HG03460 (cell line): ENCODE measurements around the gene NR3C2.

Source experiments
- ATAC-seq: cut with Tn5 transposase; IDR thresholded peaks from one replicate; pipeline ENCODE4 v1.9.1; 2021; ENCODE audit not compliant: unreplicated experiment

Gene NR3C2

GRCh38 chr4:148312956-148313490 lies 129.2 kb downstream of the NR3C2 start:
- no peak for ATAC-seq

DNA sequence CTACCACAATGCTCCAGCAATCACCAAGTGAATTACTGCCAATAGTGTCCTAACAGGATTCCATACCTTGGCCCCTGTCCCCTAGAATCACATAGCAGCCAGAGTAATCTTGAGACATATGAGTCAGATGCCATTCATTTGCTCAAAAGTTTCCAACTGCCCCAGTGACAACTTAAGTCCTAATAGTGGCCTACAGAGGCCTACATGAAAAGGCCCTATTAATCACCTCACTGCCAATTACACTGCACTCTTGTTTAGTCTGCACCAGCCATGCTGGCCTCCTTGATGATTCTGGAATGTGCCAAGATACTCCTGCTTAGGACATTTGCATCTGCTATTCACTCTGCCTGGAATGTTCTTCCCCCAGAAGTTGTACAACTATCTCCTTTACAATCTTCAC lies 130.7 kb downstream of the NR3C2 start:
- ATAC-seq: no peak

DNA sequence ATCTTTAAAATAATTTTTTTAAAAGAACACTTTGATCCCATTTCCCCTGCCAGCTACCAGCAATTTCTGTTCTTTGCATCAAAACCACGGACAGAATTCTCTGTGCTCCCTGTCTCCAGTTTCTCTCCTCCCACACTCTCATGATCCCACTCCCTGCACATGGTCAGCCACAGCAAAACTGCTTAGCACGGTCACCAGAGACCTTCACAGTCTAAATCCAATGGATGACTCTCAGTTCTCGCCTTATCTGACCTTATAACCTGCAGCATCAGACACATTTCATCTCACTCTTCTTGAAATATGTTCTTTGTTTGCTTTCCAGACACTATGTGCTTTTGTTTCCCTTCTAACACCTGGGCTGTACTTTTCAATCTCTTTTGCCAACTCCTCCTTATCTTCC lies 131.5 kb downstream of the NR3C2 start:
- ATAC-seq: no peak

- no peak for ATAC-seq
Observed at GRCh38 chr4:148305751-148306150, 136.5 kb downstream of the NR3C2 start.

- ATAC-seq: no peak
Observed at GRCh38 chr4:148302416-148302815, 139.8 kb downstream of the NR3C2 start.

DNA sequence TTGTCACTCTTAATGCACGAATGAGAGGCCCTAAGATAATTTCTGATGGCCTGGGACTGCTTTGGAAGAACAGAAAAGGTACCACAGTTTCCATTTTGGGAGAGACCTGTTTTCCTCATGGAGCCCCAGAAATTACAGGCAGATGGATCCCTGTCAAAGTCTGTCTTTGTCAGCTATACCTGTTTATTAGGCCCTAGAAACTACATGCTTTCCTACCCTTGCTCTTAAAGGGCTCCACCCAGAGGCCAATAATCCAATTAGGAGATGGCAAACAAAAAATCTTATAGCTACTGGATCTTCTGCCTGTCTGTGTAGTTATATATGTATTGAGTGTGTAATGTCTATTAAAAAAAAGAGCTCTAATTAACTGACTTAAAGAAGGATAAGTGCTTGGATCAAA lies 141.3 kb downstream of the NR3C2 start:
- ATAC-seq: no peak

DNA sequence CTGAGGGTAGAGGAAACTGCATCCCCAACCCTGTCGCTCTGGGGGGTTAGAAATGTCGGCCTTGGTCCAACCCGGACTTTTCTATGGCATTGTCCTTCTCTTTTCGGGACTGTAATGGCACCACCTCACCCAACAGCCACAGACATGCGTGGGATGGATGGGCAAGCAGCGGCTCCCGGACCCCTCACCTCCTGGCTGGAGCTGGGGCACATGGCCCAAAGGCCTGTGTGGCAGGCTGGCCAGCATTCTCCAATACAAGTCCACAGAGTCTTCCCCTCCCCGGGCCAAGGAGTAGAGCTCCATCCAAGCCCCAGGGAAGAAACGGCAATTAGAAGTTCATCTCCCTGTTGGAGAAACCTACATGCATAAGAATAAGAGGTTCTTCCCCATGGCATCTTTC lies 142.9 kb downstream of the NR3C2 start:
- ATAC-seq: no peak

- no peak for ATAC-seq
Observed at GRCh38 chr4:148296498-148296897, 145.7 kb downstream of the NR3C2 start.

DNA sequence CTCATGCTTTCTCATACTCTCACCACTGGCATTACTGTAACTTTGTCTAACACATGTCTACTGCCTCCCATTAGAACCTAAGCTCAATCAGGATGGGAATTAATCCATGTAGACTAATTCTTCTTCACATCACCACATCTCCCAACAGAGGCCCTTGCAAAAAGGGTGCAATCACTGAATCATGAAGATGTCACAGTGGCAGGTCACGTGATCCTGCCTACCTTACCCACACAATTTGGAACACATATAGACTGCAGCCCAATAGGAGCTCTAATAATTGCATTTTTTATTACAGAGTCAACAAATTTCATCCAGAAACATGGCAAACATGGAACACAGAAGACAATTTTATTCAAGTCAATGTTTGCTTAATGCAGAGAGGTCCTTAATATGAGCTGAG lies 146.6 kb downstream of the NR3C2 start:
- ATAC-seq: no peak

DNA sequence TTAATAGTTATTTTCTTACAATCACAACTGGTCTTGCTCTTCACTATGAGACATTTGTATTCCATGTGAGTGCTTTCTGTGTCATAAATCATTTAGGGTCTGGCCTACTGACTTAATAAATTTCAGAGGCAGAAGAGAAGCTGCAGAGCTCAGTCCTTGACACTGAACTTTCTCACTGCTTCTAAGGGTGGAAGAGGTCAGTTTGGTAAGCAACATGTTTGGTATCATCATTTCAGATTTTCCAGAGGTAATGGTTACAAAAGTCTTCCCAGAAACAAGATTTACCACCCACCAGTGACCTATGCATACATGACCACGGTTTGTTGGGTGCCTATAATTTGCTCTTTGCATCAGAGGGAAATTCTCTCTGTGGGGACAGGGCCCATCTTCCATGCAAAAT lies 148.6 kb downstream of the NR3C2 start:
- ATAC-seq: no peak

- ATAC-seq: no peak
Observed at GRCh38 chr4:148292686-148293085, 149.5 kb downstream of the NR3C2 start.

DNA sequence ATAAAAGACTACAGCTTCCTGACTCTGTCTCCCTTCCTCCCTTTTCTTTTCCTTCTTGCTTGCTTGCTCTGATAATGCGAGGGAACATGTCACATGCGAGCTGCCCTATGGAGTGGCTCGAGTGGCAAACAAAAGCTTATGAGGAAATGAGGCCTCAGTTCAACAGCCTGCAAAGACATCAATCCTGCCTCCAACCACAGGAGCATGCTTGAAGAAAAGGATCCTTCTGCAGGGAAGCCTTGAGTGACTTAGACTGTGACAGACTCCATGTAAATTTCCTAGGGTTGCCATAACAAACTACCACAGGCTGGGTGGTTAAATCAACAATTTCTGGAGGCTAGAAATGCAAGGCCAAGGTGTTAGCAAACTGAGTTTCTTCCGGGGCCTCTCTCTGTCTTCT lies 152.5 kb downstream of the NR3C2 start:
- no peak for ATAC-seq

DNA sequence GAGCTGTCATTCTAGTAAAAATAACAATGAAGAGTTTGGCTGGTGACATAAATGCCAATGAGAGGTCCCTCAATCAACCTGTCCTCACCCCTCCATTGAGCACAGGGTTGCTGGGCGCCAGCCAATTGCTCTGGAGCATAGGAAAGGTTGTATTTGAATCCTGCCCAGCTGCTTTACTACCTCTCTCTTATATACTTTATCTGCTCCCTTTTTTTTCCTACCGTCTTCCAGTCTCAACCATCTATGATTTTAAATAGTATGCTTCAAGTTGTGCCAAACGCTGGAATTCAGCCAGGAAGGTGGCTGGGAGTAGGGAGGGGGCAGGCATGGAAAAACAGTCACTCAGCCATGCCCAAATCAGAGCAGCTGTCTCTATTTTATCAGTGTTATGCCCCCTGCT lies 153.8 kb downstream of the NR3C2 start:
- ATAC-seq: no peak

GRCh38 chr4:148287111-148287510 lies 155.1 kb downstream of the NR3C2 start:
- no peak for ATAC-seq

- no peak for ATAC-seq
Observed at GRCh38 chr4:148286012-148286411, 156.2 kb downstream of the NR3C2 start.

- ATAC-seq: no peak
Observed at GRCh38 chr4:148283665-148284064, 158.5 kb downstream of the NR3C2 start.

DNA sequence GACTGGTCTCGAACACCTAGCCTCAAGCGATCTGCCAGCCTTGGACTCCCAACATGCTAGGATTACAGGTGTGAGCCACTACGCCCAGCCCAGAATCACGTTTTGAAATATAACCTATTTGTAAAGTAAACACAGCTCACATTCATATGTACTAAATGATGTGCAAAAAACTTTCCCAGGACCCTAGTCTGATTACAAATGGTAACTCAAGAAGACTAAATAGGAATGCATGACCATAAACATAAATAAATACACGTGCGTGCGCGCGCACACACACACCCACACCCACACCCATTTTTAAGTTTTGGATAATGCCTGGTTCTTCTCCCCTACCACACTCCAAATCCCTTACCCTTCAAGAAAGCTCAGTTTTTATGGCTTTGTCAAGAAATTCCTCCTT lies 163.9 kb downstream of the NR3C2 start:
- ATAC-seq: no peak

GRCh38 chr4:148275266-148275665 lies 166.9 kb downstream of the NR3C2 start:
- ATAC-seq: no peak

DNA sequence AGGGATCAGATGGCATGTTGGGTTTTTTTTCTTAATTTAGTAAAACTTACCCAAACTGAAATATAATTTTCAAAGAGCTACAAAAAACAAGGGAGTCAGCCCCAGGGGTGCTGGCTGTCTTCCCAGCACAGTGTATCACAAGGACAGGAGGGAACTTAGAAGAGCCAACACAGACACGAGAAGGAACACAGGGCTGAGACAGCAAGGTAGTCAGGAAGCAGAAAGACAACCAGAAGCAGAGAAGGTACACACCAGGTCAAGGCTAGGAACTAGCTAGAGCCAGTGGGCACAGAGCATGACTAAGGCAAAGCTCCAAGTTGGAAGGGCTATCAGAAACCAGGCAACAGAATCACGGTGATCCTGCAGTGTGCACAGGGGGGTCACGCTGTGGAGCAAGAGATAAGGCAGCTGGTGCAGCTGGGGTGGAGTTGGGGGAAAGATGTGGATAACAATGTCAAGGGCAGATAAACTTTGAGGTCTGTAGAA lies 168.7 kb downstream of the NR3C2 start:
- no peak for ATAC-seq

GRCh38 chr4:148271166-148271565 lies 171.0 kb downstream of the NR3C2 start:
- no peak for ATAC-seq

DNA sequence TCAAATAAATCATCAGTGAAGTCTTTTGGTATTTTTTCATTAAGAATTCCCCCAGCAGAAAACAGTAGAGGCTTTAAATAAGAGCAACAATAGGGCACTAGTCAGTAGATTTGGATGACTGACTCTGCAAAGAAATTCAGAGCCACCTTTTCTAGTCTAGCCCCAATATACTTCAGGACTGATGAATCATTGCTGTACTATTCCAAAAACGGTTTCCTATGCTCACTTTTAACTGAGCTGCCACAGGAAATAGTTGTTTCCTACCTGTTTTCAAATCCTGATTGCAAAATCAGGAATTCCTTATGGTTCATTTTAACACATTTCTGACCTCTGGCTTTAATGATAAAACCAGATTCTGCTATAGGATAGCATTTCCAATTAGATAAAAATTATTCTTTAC lies 171.6 kb downstream of the NR3C2 start:
- ATAC-seq: no peak

DNA sequence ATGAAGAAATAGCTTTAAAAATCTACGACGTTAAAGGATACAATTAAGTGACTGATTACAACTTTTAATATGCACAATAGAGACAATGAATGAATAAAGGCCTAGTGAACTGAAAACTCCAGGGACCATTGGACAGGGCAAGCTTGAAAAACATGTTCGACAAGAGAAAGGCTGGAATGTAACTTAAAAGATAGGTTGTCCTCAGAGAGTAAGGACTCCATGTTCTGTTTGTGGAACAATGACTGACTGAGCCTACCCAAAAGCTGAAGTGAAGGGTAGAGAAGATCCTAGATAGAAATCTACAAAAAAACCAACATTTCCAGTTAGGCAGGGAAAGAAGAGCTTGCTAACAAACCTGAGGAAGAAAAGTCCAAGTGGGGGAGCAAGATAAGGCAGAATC lies 173.4 kb downstream of the NR3C2 start:
- ATAC-seq: no peak

DNA sequence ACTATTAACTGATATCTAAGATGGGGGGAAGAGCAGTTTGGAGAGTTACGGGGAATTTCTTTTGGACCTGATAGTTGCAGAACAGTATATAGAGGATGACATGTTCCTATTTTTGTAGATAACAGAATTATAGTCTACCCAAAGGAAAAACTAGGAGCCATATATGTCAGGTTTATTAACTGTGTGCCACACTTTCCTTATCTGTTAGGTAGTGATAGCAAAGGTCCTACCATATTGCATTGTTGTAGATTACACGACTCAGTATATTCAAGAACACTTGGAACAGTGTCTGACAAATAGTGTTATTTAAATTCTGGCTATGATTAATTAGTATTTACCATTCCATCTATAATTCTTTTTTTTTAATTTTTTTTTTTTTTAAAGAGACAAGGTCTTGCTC lies 175.3 kb downstream of the NR3C2 start:
- no peak for ATAC-seq

- no peak for ATAC-seq
Observed at GRCh38 chr4:148266240-148266639, 176.0 kb downstream of the NR3C2 start.
